SW480 (cell line): ENCODE results near the gene RBM11.

Experiments
- DNase-seq: peaks from one replicate; pipeline ENCODE4 v3.0.0-alpha.2; 2016; ENCODE audit warnings: low spot score

RBM11 gene

DNA sequence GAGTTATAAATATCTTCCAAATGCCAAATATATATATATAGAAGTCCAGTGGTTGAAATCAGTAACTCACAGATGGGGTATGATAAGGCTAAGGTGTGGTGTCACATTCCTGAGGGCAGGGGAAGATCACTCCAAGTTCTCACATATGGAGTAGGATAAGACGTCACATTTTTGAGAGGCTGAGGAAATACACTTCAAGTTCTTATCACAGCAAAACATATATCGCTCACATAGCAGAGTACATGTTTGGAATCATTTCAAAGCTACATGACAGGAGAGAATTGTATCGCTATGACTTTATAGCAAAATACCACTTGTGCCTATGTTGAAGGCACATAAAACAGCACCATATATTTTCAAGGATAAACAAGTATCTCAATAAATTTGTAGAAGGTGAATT is 55.1 kb downstream of the RBM11 start:
- DNase-seq: no peak

GRCh38 chr21:14271641-14272040 is 55.7 kb downstream of the RBM11 start:
- DNase-seq: no peak

GRCh38 chr21:14273736-14274538 is 58.0 kb downstream of the RBM11 start:
- no peak for DNase-seq

- no peak for DNase-seq
Measured at GRCh38 chr21:14275702-14276205, 59.8 kb downstream of the RBM11 start.
